ENCODE measurements around the gene SPDYE16. TPM values are rescaled to one million over a fixed set of nuclear protein-coding genes. Genes with fewer than 3 reads are reported as not detected.
"Not testable (repeated sequence)": the region's sequence is repeated elsewhere in the genome, so short reads cannot be mapped to it uniquely, and the experiment has no call there.

Gene SPDYE16
- total RNA-seq, 1 donor from 2014 or later, result 1.3 TPM

GRCh38 chr7:76549855-76550248 lies 6.8 kb upstream of the SPDYE16 start:
- not testable (repeated sequence) for DNase-seq (ENCODE audit: low spot score)

DNA sequence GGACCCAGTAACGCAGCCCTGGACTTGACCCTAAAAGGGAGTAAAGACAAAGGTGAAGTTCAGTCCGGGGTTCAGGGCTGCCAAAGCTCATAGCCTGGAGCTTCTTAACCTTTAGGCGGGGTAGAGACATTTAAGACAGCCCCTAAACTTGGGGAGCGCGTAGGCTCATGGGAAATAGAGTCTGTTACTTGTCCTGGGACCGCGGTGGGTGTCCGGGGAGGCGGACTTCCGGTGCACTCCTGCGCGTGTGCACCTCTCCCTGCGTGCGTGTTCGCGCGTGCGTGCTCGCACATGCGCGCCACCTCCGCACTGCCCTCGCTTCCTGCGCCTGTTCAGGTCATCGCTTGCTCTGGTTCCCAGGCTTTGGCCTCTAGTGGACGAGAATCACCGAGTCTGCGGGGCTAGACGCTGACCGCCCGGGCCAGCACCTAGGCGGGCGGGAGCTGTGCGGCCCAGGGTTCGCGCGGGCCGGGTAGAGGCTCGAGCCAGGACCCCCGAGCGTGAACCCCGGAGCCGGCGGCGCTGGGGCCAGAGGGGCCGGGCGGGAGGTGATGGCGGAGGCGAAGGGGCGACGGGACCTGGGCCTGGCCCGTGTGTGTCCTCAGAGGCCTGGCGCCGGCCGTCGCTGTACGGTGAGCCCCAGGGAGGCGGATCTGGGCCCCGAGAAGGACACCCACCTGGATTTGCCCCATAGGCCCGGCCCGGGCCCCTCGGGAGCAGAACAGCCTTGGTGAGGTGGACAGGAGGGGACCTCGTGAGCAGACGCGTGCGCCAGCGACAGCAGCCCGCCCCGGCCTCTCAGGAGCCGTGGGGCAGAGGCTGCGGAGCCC lies 6.1 kb upstream of the SPDYE16 start:
- peak; percentile 92 for DNase-seq (ENCODE audit: low spot score)

- DNase-seq (ENCODE audit: low spot score), result not testable (repeated sequence)
These were observed 11.5 kb downstream of the SPDYE16 start for GRCh38 chr7:76531643-76532042.

DNA sequence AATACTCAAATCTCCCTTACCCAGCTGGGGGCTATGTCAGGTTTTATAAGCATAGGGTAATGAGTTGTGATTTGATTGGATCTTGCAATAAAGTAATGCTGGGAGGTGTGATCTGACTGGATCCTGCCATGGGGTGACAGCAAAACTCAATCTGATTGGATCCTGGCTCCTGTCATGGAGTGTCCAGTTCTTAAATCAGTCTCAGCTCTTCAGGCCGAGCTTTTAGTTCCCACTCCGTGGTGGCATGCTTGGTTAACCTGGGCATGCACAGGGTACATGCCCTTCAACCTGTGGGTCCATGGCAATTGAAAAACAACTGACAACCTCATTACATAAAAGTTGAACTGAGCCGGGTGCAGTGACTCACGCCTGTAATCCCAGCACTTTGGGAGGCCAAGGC lies 16.9 kb downstream of the SPDYE16 start:
- not testable (repeated sequence) for DNase-seq (ENCODE audit: low spot score)

GRCh38 chr7:76516932-76517331 lies 26.2 kb downstream of the SPDYE16 start:
- not testable (repeated sequence) for DNase-seq (ENCODE audit: low spot score)

GRCh38 chr7:76515999-76516443 lies 27.1 kb downstream of the SPDYE16 start:
- no peak for DNase-seq (ENCODE audit: low spot score)

DNA sequence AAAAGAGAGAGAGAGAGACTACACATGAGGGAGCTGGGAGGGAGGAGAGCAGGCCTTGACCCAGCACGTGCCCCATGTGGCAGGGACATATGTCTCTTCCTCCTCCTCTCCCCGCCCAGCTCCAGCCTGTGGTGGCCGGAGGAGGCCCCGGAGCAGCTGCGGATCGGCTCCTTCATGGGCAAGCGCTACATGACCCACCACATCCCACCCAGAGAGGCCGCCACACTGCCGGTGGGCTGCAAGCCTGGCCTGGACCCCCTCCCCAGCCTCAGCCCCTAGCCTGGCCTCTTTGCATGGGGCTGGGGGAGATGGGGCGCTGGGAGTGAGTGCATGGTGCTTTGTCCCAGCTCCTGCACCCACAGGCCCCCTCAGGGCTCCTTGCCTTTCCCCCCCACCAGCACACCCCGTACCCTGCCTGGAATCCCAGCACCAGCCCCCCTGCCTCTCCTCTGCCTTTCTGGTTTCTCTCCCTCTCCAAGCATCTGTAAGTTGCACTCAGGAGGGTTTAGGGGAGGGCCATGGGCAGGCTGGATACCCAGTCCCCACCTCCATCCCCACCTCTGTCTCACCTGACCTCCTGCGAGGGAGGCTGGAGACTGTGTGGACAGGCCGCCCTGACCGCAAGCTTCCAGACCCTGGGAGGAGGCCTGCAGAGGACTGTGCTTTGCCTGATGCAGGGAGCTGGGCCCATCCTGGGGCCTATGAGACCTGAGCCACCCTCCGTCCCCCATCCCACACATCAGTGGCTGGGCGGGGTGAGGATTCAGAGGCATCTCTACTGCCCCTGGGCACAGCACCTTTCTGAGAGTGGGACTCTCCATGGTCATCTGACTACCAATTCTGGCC lies 27.9 kb downstream of the SPDYE16 start:
- DNase-seq (ENCODE audit: low spot score), result peak; percentile 38

DNA sequence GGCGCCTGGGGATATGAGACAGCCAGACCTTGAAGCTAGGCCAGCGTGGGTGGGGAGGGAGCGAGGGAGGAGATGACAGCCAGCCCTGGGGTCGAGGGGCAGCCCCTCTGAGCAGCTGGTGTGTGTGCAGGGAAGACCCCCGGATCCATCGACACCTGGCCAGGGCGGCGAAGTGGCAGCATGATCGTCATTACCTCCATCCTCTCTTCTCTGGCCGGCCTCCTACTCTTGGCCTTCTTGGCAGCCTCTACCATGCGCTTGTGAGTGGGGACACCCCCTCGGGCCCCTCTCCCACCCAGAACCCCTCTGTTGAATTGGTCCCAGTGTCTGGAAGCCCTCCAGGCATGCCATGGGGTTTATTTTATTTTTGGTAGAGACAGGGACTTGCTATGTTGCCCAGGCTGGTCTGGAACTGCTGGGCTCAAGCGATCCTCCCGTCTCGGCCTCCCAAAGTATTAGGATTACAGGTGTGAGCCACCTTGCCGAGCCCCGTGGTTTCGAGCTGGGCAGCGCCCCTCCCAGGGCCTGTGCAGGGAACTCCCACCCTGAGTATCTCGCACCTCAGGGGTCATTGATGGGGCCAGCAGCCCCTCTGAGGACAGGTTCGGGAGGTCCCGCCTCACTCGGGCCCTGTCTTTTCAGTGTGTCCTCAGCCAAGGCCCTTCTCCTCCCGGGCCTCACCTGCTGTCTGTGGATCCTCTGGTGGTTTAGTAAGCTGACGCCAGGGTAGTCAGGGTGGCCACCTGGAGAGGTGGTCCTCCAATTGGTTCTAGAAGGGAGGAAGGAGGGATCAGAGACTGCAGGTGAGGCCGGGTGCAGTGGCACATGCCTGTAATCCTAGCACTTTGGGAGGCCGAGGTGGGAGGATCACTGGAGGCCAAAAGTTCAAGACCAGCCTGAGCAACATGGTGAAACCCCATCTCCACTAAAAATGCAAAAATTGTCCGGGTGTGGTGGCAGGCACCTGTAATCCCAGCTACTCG lies 29.0 kb downstream of the SPDYE16 start:
- peak; percentile 43 for DNase-seq (ENCODE audit: low spot score)

- peak; percentile 47 for DNase-seq (ENCODE audit: low spot score)
These were observed 29.9 kb downstream of the SPDYE16 start for GRCh38 chr7:76512941-76513816.

DNA sequence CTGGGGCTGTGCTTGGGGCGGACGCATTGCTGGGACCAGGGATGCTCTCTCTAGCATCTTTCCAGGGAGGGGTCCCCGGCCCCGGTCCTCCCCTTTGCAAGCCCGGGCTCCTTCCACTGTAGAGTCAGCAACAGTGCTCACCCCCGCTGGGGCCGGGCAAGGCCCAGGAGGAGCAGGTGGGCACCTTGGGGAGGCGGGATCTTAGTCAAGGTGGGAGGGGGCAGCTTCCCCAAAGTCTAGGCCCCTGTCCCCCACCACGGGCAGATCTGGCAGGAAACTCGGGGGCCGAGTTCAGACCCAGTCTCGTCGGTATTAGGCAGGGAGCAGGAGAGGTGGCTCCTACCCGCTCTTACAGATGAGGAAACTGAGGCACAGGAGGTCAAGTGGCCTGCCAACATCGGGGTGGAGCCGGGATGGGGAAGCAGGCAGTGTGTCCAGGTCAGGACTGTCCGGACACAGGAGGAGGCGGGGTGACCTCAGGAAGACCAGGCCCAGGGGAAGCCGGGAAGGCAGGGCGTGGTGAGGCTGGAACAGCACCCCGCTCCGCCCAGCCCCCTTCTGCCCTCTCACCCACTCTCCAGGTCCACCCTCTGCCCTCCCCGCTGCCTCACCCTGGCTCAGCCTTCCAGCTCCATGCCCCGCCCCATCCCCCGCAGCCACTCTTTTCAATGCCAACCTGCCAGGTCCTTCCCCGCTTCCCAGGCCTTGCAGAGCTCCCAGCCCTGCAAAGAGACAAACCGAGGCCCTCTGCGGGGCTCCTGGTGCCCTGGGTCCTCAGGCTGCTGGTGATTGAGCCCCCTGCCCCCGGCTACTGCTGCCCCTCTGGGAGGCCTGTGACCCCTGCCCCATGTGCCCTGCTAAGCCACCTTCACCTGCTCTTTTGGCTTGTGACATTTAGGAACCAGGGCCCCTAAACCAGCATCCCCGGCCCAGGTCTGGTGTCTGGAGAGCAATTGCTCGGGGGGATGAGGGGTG lies 30.9 kb downstream of the SPDYE16 start:
- peak; percentile 43 for DNase-seq (ENCODE audit: low spot score)

DNA sequence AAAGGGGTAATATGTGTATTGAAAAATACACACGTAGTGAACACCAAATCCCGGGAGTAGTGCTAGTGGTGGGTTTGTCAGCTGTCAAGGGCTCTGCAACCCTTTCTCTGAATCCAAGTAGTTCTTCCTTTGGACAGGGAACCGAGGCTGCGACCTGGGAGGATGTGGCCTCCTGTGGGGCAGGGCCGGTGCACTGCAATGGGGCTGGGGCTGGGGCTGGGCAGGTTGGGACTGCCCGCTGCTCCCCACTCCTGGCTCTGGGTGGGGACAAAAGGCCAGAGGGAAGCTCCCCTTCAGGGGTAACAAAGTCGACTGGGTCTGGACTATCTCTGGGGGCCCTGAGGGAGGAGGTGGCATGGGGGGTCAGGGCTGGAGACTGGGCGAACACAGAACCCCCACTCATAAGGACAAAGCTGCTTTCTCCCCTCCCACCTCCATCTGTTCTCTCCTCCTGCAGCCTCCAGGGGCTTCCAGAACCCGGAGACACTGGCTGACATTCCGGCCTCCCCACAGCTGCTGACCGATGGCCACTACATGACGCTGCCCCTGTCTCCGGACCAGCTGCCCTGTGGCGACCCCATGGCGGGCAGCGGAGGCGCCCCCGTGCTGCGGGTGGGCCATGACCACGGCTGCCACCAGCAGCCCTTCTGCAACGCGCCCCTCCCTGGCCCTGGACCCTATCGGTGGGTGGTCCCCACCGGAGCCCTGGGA lies 31.7 kb downstream of the SPDYE16 start:
- DNase-seq (ENCODE audit: low spot score), result peak; percentile 50

DNA sequence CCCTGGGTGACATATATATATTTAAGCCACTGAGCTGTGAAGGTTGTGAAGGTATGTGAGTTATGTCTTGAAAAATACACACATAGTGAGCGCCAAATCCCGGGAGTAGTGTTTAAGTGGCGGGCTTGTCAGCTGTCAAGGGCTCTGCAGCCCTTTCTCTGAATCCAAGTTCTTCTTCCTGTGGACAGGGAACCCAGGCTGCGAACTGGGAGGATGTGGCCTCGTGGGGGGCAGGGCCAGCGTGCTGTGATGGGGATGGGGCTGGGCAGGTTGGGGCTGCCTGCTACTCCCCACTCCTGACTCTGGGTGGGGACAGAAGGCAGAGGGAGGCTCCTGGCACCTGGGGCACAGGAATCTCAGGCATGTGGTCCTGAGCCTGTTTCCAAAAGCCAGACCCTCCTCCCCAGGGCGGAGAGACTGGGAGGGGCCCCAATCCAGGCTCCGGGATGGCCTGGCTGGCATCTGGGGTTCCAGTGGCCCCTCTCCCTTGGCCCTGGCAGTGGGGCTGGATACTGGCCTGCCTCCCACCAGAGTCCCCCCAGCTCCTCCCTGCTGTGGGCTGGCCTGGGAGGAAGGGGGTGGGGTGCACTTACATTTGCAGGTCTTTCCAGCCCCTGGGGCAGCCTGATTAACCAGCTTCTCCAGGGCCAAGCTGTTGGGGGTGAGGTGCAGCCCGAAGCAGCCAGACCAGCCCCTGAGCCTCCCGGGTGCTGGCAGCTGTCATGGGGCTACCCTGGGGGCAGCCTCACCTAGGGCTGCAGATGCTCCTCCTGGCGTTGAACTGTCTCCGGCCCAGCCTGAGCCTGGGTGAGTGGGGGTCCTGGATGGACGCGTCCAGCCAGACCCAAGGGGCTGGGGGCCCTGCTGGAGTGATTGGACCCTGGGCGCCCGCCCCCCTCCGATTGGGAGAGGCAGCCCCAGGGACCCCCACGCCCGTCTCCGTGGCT lies 32.9 kb downstream of the SPDYE16 start, which contains the start of gene UPK3B:
Gene UPK3B (plus strand): TSS at position 622 of the 947 bp plus-strand sequence. CDS start 101 bp downstream, at position 723.
- peak; percentile 75 for DNase-seq (ENCODE audit: low spot score)

GRCh38 chr7:76507723-76508406 lies 35.2 kb downstream of the SPDYE16 start:
- DNase-seq (ENCODE audit: low spot score), result peak; percentile 31

DNA sequence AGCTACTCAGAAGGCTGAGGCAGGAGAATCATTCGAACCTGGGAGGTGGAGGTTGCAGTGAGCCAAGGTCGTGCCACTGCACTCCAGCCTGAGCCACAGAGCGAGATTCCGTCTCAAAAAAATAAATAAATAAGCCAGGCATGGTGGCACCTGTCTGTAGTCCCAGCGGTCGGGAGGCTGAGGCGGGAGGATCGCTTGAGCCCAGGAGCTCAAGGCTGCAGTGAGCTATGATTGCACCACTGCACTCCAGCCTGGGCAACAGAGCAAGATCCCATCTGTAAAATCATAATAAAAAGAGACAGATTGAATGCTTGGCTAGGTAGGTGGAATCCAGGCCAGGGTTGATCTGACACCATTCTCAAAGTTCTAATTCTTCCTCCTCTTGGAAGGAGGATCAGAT lies 36.5 kb downstream of the SPDYE16 start:
- DNase-seq (ENCODE audit: low spot score), result peak; percentile 28

DNA sequence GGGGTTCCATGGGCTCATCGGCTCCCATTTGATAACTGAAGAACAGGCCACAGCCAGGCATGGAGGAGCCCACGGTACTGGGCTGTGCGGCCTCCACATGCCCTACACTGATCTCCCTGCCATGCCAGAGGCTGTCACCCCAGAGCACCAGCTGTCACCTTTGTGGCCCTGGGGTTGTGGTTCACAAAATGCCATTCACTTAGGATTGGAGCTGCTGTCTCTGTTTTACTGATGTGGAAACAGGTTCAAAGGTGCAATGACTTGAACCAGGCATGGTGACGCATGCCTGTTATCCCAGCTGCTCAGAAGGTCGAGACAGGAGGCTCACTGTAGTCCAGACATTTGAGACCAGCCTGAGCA lies 37.0 kb downstream of the SPDYE16 start:
- peak; percentile 34 for DNase-seq (ENCODE audit: low spot score)

DNA sequence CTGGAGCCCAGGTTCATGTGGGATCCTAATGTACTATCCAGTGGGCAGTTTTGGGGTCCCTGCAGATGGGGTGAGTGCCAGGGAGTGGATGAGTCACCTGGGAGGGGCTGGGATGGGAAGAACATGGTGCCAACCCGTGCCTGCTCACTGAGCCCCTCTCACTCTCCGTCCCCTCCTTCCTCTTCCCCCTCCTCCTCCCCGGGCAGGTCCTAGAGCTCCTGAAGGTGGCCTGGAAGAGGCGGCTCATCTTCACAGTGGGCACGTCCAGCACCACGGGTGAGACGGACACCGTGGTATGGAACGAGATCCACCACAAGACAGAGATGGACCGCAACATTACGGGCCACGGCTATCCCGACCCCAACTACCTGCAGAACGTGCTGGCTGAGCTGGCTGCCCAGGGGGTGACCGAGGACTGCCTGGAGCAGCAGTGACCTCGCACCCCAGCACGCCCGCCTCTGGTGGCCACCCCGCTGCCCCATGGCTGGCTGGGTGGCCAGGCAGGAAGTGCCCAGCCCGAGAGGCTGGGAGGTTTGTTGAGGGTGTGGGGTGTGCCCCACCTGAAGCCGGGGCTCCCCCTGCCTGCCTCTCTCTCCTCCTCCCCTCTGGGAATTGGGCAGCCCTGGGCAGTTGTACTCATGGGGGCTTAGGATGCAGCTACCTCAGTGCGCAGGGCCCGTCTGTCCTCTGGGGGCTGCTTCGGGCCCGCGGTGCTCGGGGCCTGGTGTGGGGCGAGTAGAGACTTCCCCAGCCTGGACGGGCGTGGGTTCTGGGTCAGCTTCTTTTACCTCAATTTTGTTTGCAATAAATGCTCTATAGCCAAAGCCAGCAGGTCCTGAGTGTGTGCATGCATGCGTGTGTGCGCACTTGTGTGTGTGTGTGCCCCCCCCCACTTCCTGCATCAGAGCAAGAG lies 37.7 kb downstream of the SPDYE16 start:
- DNase-seq (ENCODE audit: low spot score), result peak; percentile 42
